ENCODE data around the gene NHLRC2.

Gene NHLRC2

GRCh38 chr10:113859261-113859660 is 4.8 kb downstream of the NHLRC2 start:
- no peak for DNase-seq (ENCODE audit: low spot score)

GRCh38 chr10:113865901-113866300 is 11.4 kb downstream of the NHLRC2 start:
- DNase-seq (ENCODE audit: low spot score) = no peak

- peak; percentile 46 for DNase-seq (ENCODE audit: low spot score)
Measured at GRCh38 chr10:113866551-113867394, 12.3 kb downstream of the NHLRC2 start.

- no peak for DNase-seq (ENCODE audit: low spot score)
Measured at GRCh38 chr10:113867904-113868303, 13.4 kb downstream of the NHLRC2 start.

GRCh38 chr10:113869789-113870188 is 15.3 kb downstream of the NHLRC2 start:
- DNase-seq (ENCODE audit: low spot score) = no peak

GRCh38 chr10:113872139-113873030 is 17.9 kb downstream of the NHLRC2 start:
- no peak for DNase-seq (ENCODE audit: low spot score)

GRCh38 chr10:113875212-113875611 is 20.8 kb downstream of the NHLRC2 start:
- no peak for DNase-seq (ENCODE audit: low spot score)

GRCh38 chr10:113876461-113876860 is 22.0 kb downstream of the NHLRC2 start:
- DNase-seq (ENCODE audit: low spot score) = no peak

- no peak for DNase-seq (ENCODE audit: low spot score)
Measured at GRCh38 chr10:113879691-113880090, 25.2 kb downstream of the NHLRC2 start.

GRCh38 chr10:113880236-113880635 is 25.8 kb downstream of the NHLRC2 start:
- DNase-seq (ENCODE audit: low spot score) = no peak

- DNase-seq (ENCODE audit: low spot score) = no peak
Measured at GRCh38 chr10:113882240-113882639, 27.8 kb downstream of the NHLRC2 start.

- DNase-seq (ENCODE audit: low spot score) = no peak
Measured at GRCh38 chr10:113889911-113890310, 35.5 kb downstream of the NHLRC2 start.

GRCh38 chr10:113890769-113891168 is 36.3 kb downstream of the NHLRC2 start:
- no peak for DNase-seq (ENCODE audit: low spot score)

- no peak for DNase-seq (ENCODE audit: low spot score)
Measured at GRCh38 chr10:113891476-113891875, 37.0 kb downstream of the NHLRC2 start.

GRCh38 chr10:113893570-113893969 is 39.1 kb downstream of the NHLRC2 start:
- DNase-seq (ENCODE audit: low spot score) = no peak

GRCh38 chr10:113894581-113894980 is 40.1 kb downstream of the NHLRC2 start:
- DNase-seq (ENCODE audit: low spot score) = no peak

- no peak for DNase-seq (ENCODE audit: low spot score)
Measured at GRCh38 chr10:113895018-113895417, 40.6 kb downstream of the NHLRC2 start.

- peak; percentile 24 for DNase-seq (ENCODE audit: low spot score)
Measured at GRCh38 chr10:113897693-113898618, 43.5 kb downstream of the NHLRC2 start.

- no peak for DNase-seq (ENCODE audit: low spot score)
Measured at GRCh38 chr10:113899952-113900598, 45.6 kb downstream of the NHLRC2 start.

GRCh38 chr10:113905756-113906155 is 51.3 kb downstream of the NHLRC2 start:
- DNase-seq (ENCODE audit: low spot score) = no peak

GRCh38 chr10:113907166-113907565 is 52.7 kb downstream of the NHLRC2 start:
- no peak for DNase-seq (ENCODE audit: low spot score)

All from hematopoietic multipotent progenitor cell treated with erythropoietin and hydrocortisone succinate and interleukin-3 and kit ligand, for 15 days (in vitro differentiated cells).